ENCODE data around the gene CCL4. TPM values are rescaled to one million over a fixed set of nuclear protein-coding genes. Genes with fewer than 3 reads are reported as not detected.

Gene CCL4
- not detected in 2 replicates for total RNA-seq

GRCh38 chr17:36103401-36103975 lies at the start of gene CCL4:
TSS of gene CCL4 (plus strand) at chr17:36103827. CDS start at chr17:36103906, 79 bp downstream.

GRCh38 chr17:36063786-36064541 lies 39.7 kb upstream of the CCL4 start, which contains the start of gene CCL18:
TSS of gene CCL18 (plus strand) at chr17:36064272. CDS start at chr17:36064343, 71 bp downstream.

GRCh38 chr17:36089888-36090836 lies 13.5 kb upstream of the CCL4 start, which contains the start of gene CCL3:
TSS of gene CCL3 (minus strand) at chr17:36090143. CDS start at chr17:36090058, 85 bp downstream.

Small RNA genes lying within 50 kb of the gene (small RNA-seq; reads per million reads assigned to genes)
- not detected for gene RN7SL301P (ENCODE audit: low replicate concordance)

Other genes starting within 250 kb of the CCL4 start
- gene HEATR9, start 234.9 kb upstream of the CCL4 start, total RNA-seq = not detected in 2 replicates
- 0.29 TPM in 1 of 2 replicates, not detected in the other for gene CCL5, start 223.5 kb upstream of the CCL4 start, total RNA-seq
- gene RDM1, start 173.1 kb upstream of the CCL4 start, total RNA-seq = not detected in 2 replicates
- not detected in 2 replicates for gene LYZL6, start 160.1 kb upstream of the CCL4 start, total RNA-seq
- gene CCL16, start 122.3 kb upstream of the CCL4 start, total RNA-seq = not detected in 2 replicates
- gene CCL14, start 117.1 kb upstream of the CCL4 start, total RNA-seq = not detected in 2 replicates
- not detected in 2 replicates for gene CCL15, start 102.3 kb upstream of the CCL4 start, total RNA-seq
- not detected in 2 replicates for gene CCL23, start 85.9 kb upstream of the CCL4 start, total RNA-seq
- not detected in 2 replicates for gene CCL18, start 39.6 kb upstream of the CCL4 start, total RNA-seq
- not detected in 2 replicates for gene CCL3, start 13.7 kb upstream of the CCL4 start, total RNA-seq
- 0.29 and 1.8 TPM in 2 replicates for gene TBC1D3B, start 72.8 kb downstream of the CCL4 start, total RNA-seq
- not detected in 2 replicates for gene CCL3L1, start 92.9 kb downstream of the CCL4 start, total RNA-seq
- not detected in 2 replicates for gene CCL4L2, start 107.2 kb downstream of the CCL4 start, total RNA-seq
- 0.44 TPM in 1 of 2 replicates, not detected in the other for gene TBC1D3I, start 160.7 kb downstream of the CCL4 start, total RNA-seq
- not detected in 2 replicates for gene TBC1D3G, start 220.1 kb downstream of the CCL4 start, total RNA-seq